T-cell (primary cell): ENCODE data around the gene LDLRAD4. TPM values are rescaled to one million over a fixed set of nuclear protein-coding genes. Genes with fewer than 3 reads are reported as not detected.

ENCODE experiments used
- ATAC-seq, 4 experiments: fragments of 200-7000 bp in 3 of 4; fragments of 150-1000 bp in 1 of 4; cut with Tn5 transposase; replicated peaks in 1 of 4; 1 replicate in 3 of 4; 2 replicates in 1 of 4; pipeline ENCODE4 v1.10.0; 2021; ENCODE audit warnings: moderate library complexity in 3 of 4, mild to moderate bottlenecking in 2 of 4, moderate number of reproducible peaks in 1 of 4
- CTCF ChIA-PET, 2 donors: fragments of 300-600 bp; sonication (Branson Sonifier 250); formaldehyde crosslinking; loops; one replicate each; lab custom pipeline; 2022; ENCODE audit warnings: antibody characterized with exemption in 2 of 2; lab: Charles Lee
- POLR2A ChIA-PET, 2 donors: fragments of 300-600 bp; sonication (Branson Sonifier 250); formaldehyde crosslinking; loops; one replicate each; lab custom pipeline; 2022; ENCODE audit warnings: antibody characterized with exemption in 2 of 2; lab: Charles Lee
- DNase-seq, 35 experiments: peaks; one replicate each; pipeline versions ENCODE4 v3.0.0 to v3.0.0-alpha.2; 2013 to 2023
- H3K27ac ChIP-seq: one replicate; pipeline ENCODE4 v1.5.1; 2013; ENCODE audit warnings: low read length
- H3K27me3 ChIP-seq, 2 experiments: replicated peaks in 1 of 2; 1 replicate in 1 of 2; 2 replicates in 1 of 2; pipeline versions ENCODE4 v1.6.1 to v1.7.0; 2013; ENCODE audit warnings: low read length in 1 of 2, mixed read lengths in 1 of 2; ENCODE audit not compliant: control insufficient read depth in 2 of 2, insufficient read depth in 2 of 2; ENCODE audit errors: extremely low read depth in 1 of 2
- H3K36me3 ChIP-seq, 2 donors: 1 replicate in 1 of 2; 2 replicates in 1 of 2; pipeline versions ENCODE4 v1.6.1 to v1.7.0; 2013; ENCODE audit warnings: low read length in 1 of 2; ENCODE audit not compliant: control insufficient read depth in 2 of 2, insufficient read depth in 1 of 2; ENCODE audit errors: extremely low read depth in 1 of 2
- H3K4me1 ChIP-seq, 2 experiments: 1 replicate in 1 of 2; 2 replicates in 1 of 2; pipeline versions ENCODE4 v1.6.1 to v1.7.0; 2013; ENCODE audit warnings: low read length in 2 of 2, mixed read lengths in 1 of 2; ENCODE audit not compliant: insufficient read depth in 2 of 2, control insufficient read depth in 1 of 2; ENCODE audit errors: extremely low read depth in 1 of 2
- H3K4me3 ChIP-seq, 2 donors: 1 replicate in 1 of 2; 2 replicates in 1 of 2; pipeline versions ENCODE4 v1.5.1 to v1.7.0; 2013; ENCODE audit warnings: mild to moderate bottlenecking in 2 of 2, low read length in 1 of 2, moderate library complexity in 1 of 2; ENCODE audit not compliant: control insufficient read depth in 1 of 2; ENCODE audit errors: extremely low read depth in 1 of 2
- H3K9me3 ChIP-seq: 2 replicates; pipeline ENCODE4 v1.7.0; 2013
- H3K27ac Mint-ChIP-seq, 2 donors: one replicate each; pipeline ENCODE4 v1.8.0; 2020 to 2021; ENCODE audit warnings: mild to moderate bottlenecking in 2 of 2, mixed read lengths in 2 of 2
- H3K27me3 Mint-ChIP-seq, 2 donors: one replicate each; pipeline ENCODE4 v1.8.0; 2021 to 2022; ENCODE audit warnings: mixed read lengths in 2 of 2
- H3K36me3 Mint-ChIP-seq: one replicate; pipeline ENCODE4 v1.8.0; 2021; ENCODE audit warnings: mixed read lengths
- H3K4me1 Mint-ChIP-seq, 3 donors: one replicate each; pipeline ENCODE4 v1.8.0; 2020 to 2022; ENCODE audit warnings: mixed read lengths in 3 of 3, mild to moderate bottlenecking in 1 of 3
- H3K4me3 Mint-ChIP-seq, 3 donors: one replicate each; pipeline ENCODE4 v1.8.0; 2020 to 2022; ENCODE audit warnings: mild to moderate bottlenecking in 3 of 3, mixed read lengths in 3 of 3, moderate library complexity in 3 of 3
- H3K9me3 Mint-ChIP-seq, 3 donors: one replicate each; pipeline ENCODE4 v1.8.0; 2020 to 2022; ENCODE audit warnings: mixed read lengths in 3 of 3
- WGBS: methylation state at CpG from one replicate; pipeline ENCODE4 v1.1.5; 2013; ENCODE audit warnings: missing lambda C conversion rate; ENCODE audit not compliant: insufficient coverage; 5-methylcytosine and 5-hydroxymethylcytosine counted together
- total RNA-seq, 35 experiments: library from RNA in 6 of 35; stranded (reverse) in 6 of 35; fragments of 120-200 nt in 1 of 35; gene quantifications; one replicate each; pipeline versions ENCODE4 v1.2.1 to v1.2.4 and lab custom pipeline; 2013 to 2026

The LDLRAD4 gene
- total RNA-seq, 5 donors from 2014 or later (not counting 1 experiment from before 2014, with no cell fraction given): 57.6 to 80.8 (median 72.4) TPM

- H3K4me1 Mint-ChIP-seq: peaks cover 19 to 22% (median 19%) of the 10 kb centered on the region in 3 donors
- no peaks in the 10 kb centered on the region for H3K9me3 ChIP-seq
- H3K9me3 Mint-ChIP-seq: no peaks in the 10 kb centered on the region
- ChIA-PET CTCF (no interaction called here), POLR2A (no interaction called here)
- ATAC-seq: no peak
- 94% methylated on average over 16 of the region's 16 CpGs for WGBS
- no peaks in the 10 kb centered on the region for H3K27me3 ChIP-seq
- H3K36me3 Mint-ChIP-seq: no peaks in the 10 kb centered on the region
- no peak overlapping the region for H3K27ac Mint-ChIP-seq
- no peak overlapping the region for H3K4me3 Mint-ChIP-seq
- no peak overlapping the region for H3K4me3 ChIP-seq
- H3K27ac ChIP-seq: no peak overlapping the region
- peaks cover 5 to 22% of the 10 kb centered on the region in 2 experiments for H3K4me1 ChIP-seq
- no peak for DNase-seq
- no peaks in the 10 kb centered on the region for H3K27me3 Mint-ChIP-seq
- no peaks in the 10 kb centered on the region for H3K36me3 ChIP-seq
These were observed 77.3 kb downstream of the LDLRAD4 start for GRCh38 chr18:13295894-13296293.

- POLR2A ChIA-PET: no interaction called here
These were observed 78.5 kb downstream of the LDLRAD4 start for GRCh38 chr18:13296867-13297574.

GRCh38 chr18:13298262-13298661 lies 79.7 kb downstream of the LDLRAD4 start:
- H3K36me3 Mint-ChIP-seq: no peaks in the 10 kb centered on the region
- no peak overlapping the region for H3K27ac ChIP-seq
- 99% methylated on average over 10 of the region's 10 CpGs for WGBS
- H3K4me3 Mint-ChIP-seq: no peak overlapping the region
- H3K4me1 Mint-ChIP-seq: peaks cover 22 to 34% (median 28%) of the 10 kb centered on the region in 3 donors
- POLR2A ChIA-PET: interaction anchor here in 1 of 2 donors (0.7 kb wide), 1 partner anchor 28 kb away, joined by 13 read pairs; no protein-coding TSS in a partner anchor
- H3K27me3 ChIP-seq: no peaks in the 10 kb centered on the region
- CTCF ChIA-PET: interaction anchor here in 1 of 2 donors (0.8 kb wide), 1 partner anchor 11 kb away, joined by 11 read pairs; no protein-coding TSS in a partner anchor
- ATAC-seq (no peak), DNase-seq (no peak)
- peaks cover 5 to 23% of the 10 kb centered on the region in 2 experiments for H3K4me1 ChIP-seq
- H3K9me3 ChIP-seq: no peaks in the 10 kb centered on the region
- no peak overlapping the region for H3K4me3 ChIP-seq
- peaks cover 0 to under 1% of the 10 kb centered on the region in 2 donors for H3K27me3 Mint-ChIP-seq
- peak overlapping the region in 1 of 2 donors; percentile 36 for H3K27ac Mint-ChIP-seq
- no peaks in the 10 kb centered on the region for H3K36me3 ChIP-seq
- no peaks in the 10 kb centered on the region for H3K9me3 Mint-ChIP-seq

More at GRCh38 chr18:13296867-13297574, 78.5 kb downstream of the LDLRAD4 start:
- 61% methylated on average over 8 of the region's 15 CpGs for WGBS
- Mint-ChIP-seq H3K9me3 (no peaks in the 10 kb centered on the region), H3K4me1 (peaks cover 13 to 24% (median 21%) of the 10 kb centered on the region in 3 donors), H3K27ac (peak overlapping the region; percentile 59 to 86), H3K36me3 (no peaks in the 10 kb centered on the region), H3K4me3 (peak overlapping the region in 1 of 3 donors; percentile 44), H3K27me3 (no peaks in the 10 kb centered on the region)
- peak in 3 of 4 experiments; percentile 56 to 65 (median 64) for ATAC-seq
- Histone ChIP-seq H3K27me3 (no peaks in the 10 kb centered on the region), H3K27ac (no peak overlapping the region), H3K4me3 (no peak overlapping the region), H3K36me3 (no peaks in the 10 kb centered on the region), H3K4me1 (peaks cover 5 to 17% of the 10 kb centered on the region in 2 experiments), H3K9me3 (no peaks in the 10 kb centered on the region)
- CTCF ChIA-PET: no interaction called here
- DNase-seq: peak in 2 of 35 experiments; percentile 23 to 30

GRCh38 chr18:13300029-13300428 lies 81.5 kb downstream of the LDLRAD4 start:
- Histone ChIP-seq H3K27me3 (no peaks in the 10 kb centered on the region), H3K4me3 (no peak overlapping the region), H3K36me3 (no peaks in the 10 kb centered on the region), H3K4me1 (peaks cover 7 to 26% of the 10 kb centered on the region in 2 experiments), H3K27ac (no peak overlapping the region), H3K9me3 (no peaks in the 10 kb centered on the region)
- H3K9me3 Mint-ChIP-seq: no peaks in the 10 kb centered on the region
- no peak overlapping the region for H3K4me3 Mint-ChIP-seq
- no peak for DNase-seq
- peaks cover 22 to 46% (median 24%) of the 10 kb centered on the region in 3 donors for H3K4me1 Mint-ChIP-seq
- H3K27ac Mint-ChIP-seq: no peak overlapping the region
- no peak for ATAC-seq
- CTCF ChIA-PET: no interaction called here
- no peaks in the 10 kb centered on the region for H3K36me3 Mint-ChIP-seq
- H3K27me3 Mint-ChIP-seq: peaks cover 0 to 2% of the 10 kb centered on the region in 2 donors
- 79% methylated on average over 6 of the region's 6 CpGs for WGBS
- POLR2A ChIA-PET: no interaction called here

GRCh38 chr18:13300796-13301195 lies 82.2 kb downstream of the LDLRAD4 start:
- ChIA-PET CTCF (no interaction called here), POLR2A (no interaction called here)
- H3K27ac ChIP-seq: no peak overlapping the region
- H3K4me1 Mint-ChIP-seq: peaks cover 18 to 46% (median 24%) of the 10 kb centered on the region in 3 donors
- WGBS: 89% methylated on average over 15 of the region's 17 CpGs
- H3K27ac Mint-ChIP-seq: no peak overlapping the region
- peaks cover 7 to 26% of the 10 kb centered on the region in 2 experiments for H3K4me1 ChIP-seq
- peaks cover 0 to 2% of the 10 kb centered on the region in 2 donors for H3K27me3 Mint-ChIP-seq
- no peak overlapping the region for H3K4me3 ChIP-seq
- DNase-seq (no peak), ATAC-seq (no peak)
- H3K4me3 Mint-ChIP-seq: no peak overlapping the region
- H3K9me3 Mint-ChIP-seq: no peaks in the 10 kb centered on the region
- H3K9me3 ChIP-seq: no peaks in the 10 kb centered on the region
- peaks cover 3% of the 10 kb centered on the region for H3K36me3 Mint-ChIP-seq
- H3K27me3 ChIP-seq: no peaks in the 10 kb centered on the region
- no peaks in the 10 kb centered on the region for H3K36me3 ChIP-seq

- H3K9me3 Mint-ChIP-seq: no peaks in the 10 kb centered on the region
- no peak overlapping the region for H3K4me3 Mint-ChIP-seq
- no peak overlapping the region for H3K27ac ChIP-seq
- CTCF ChIA-PET: no interaction called here
- H3K4me3 ChIP-seq: no peak overlapping the region
- ATAC-seq (no peak), DNase-seq (no peak)
- H3K36me3 ChIP-seq: no peaks in the 10 kb centered on the region
- WGBS: 79% methylated on average over 6 of the region's 6 CpGs
- POLR2A ChIA-PET: interaction anchor here in 1 of 2 donors (0.7 kb wide), 1 partner anchor 11 kb away, joined by 4 read pairs; no protein-coding TSS in a partner anchor
- H3K4me1 ChIP-seq: peaks cover 2 to 17% of the 10 kb centered on the region in 2 experiments
- H3K27me3 Mint-ChIP-seq: peaks cover 0 to 2% of the 10 kb centered on the region in 2 donors
- peaks cover 3% of the 10 kb centered on the region for H3K36me3 Mint-ChIP-seq
- no peaks in the 10 kb centered on the region for H3K9me3 ChIP-seq
- no peaks in the 10 kb centered on the region for H3K27me3 ChIP-seq
- H3K4me1 Mint-ChIP-seq: peaks cover 14 to 47% (median 24%) of the 10 kb centered on the region in 3 donors
- no peak overlapping the region for H3K27ac Mint-ChIP-seq
These were observed 83.5 kb downstream of the LDLRAD4 start for GRCh38 chr18:13302040-13302439.
